ENCODE results near the gene CSMD2.
"Not testable (repeated sequence)": the region's sequence is repeated elsewhere in the genome, so short reads cannot be mapped to it uniquely, and the experiment has no call there.

The CSMD2 gene

DNA sequence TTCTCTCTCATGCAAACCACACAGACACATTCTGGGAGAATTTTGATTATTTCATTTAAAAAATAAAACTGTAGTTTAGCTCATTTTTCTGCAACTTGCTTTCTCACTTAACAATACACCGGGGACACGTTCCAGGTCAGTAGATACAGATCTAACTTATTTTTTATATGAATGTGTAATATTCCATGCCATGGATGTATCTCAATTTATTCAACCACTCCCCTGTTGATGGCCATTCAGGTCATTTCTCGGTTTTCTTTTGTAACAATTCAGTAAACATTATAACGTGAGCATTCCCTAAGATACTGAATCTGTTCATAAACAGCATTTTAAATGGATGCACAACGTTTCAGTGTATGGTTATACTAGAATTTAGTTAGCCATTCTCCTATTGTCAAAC lies 64.7 kb downstream of the CSMD2 start:
- H3K27me3 ChIP-seq (ENCODE audit: low read depth, low read length): 0 out of 2 replicates have a peak, but pooled peaks cover 4% of the 10 kb centered on the region
- H4K20me1 ChIP-seq (ENCODE audit: insufficient read depth, low read length): no peaks in the 10 kb centered on the region

GRCh38 chr1:34092399-34092798 lies 72.6 kb downstream of the CSMD2 start:
- H2AFZ ChIP-seq (ENCODE audit: low read depth, low read length); H3K9me3 ChIP-seq (ENCODE audit: insufficient read depth, low read length); H3K27ac ChIP-seq (ENCODE audit: low read length); H3K79me2 ChIP-seq (ENCODE audit: low read length); H3K4me2 ChIP-seq (ENCODE audit: low read length); H3K4me1 ChIP-seq (ENCODE audit: low read length); H4K20me1 ChIP-seq (ENCODE audit: insufficient read depth, low read length); H3K27me3 ChIP-seq (ENCODE audit: low read depth, low read length); H3K9ac ChIP-seq (ENCODE audit: low read length); H3K4me3 ChIP-seq (ENCODE audit: low read length); H3K36me3 ChIP-seq (replicated peaks; ENCODE audit: low read depth, low read length): not testable (repeated sequence)

More for the DNA sequence above, 64.7 kb downstream of the CSMD2 start:
- Histone ChIP-seq H3K79me2 (ENCODE audit: low read length) (no peaks in the 10 kb centered on the region), H3K9me3 (ENCODE audit: insufficient read depth, low read length) (no peaks in the 10 kb centered on the region), H3K36me3 (replicated peaks; ENCODE audit: low read depth, low read length) (no peaks in the 10 kb centered on the region), H3K4me2 (ENCODE audit: low read length) (no peak overlapping the region), H2AFZ (ENCODE audit: low read depth, low read length) (no peak overlapping the region), H3K4me1 (ENCODE audit: low read length) (no peaks in the 10 kb centered on the region), H3K4me3 (ENCODE audit: low read length) (no peak overlapping the region), H3K9ac (ENCODE audit: low read length) (no peak overlapping the region), H3K27ac (ENCODE audit: low read length) (no peak overlapping the region)
- no peak for TF ChIP-seq EZH2phosphoT487 (IDR thresholded peaks at IDR 0.05; ENCODE audit: low read depth)
- TF ChIP-seq, protein P1, sequence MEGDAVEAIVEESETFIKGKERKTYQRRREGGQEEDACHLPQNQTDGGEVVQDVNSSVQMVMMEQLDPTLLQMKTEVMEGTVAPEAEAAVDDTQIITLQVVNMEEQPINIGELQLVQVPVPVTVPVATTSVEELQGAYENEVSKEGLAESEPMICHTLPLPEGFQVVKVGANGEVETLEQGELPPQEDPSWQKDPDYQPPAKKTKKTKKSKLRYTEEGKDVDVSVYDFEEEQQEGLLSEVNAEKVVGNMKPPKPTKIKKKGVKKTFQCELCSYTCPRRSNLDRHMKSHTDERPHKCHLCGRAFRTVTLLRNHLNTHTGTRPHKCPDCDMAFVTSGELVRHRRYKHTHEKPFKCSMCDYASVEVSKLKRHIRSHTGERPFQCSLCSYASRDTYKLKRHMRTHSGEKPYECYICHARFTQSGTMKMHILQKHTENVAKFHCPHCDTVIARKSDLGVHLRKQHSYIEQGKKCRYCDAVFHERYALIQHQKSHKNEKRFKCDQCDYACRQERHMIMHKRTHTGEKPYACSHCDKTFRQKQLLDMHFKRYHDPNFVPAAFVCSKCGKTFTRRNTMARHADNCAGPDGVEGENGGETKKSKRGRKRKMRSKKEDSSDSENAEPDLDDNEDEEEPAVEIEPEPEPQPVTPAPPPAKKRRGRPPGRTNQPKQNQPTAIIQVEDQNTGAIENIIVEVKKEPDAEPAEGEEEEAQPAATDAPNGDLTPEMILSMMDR (IDR thresholded peaks at IDR 0.05; ENCODE audit: low read depth, low read length): no peak

DNA sequence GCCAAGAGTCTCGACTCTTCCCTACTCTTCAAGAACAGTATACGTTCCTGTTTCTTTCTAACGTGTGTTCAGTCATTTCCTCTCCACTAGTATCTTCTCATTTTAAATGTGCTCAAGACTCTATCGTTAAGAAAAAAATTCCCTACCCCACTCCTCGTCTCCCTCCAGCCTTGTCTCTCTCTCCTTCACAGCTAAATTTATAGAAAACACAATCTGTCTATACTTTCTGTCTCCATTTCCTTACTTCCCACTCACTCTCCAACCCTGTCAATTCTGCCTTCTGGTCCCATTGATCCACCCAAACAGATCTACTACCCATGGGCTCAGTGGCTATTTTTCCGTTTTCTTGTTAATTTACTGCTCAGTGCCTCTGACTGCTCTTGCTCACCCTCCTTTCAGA lies 75.3 kb downstream of the CSMD2 start:
- H3K79me2 ChIP-seq (ENCODE audit: low read length): no peaks in the 10 kb centered on the region
- TF ChIP-seq, protein P1 (IDR thresholded peaks at IDR 0.05; ENCODE audit: low read depth, low read length): no peak
- no peak for TF ChIP-seq EZH2phosphoT487 (IDR thresholded peaks at IDR 0.05; ENCODE audit: low read depth)

GRCh38 chr1:34087986-34088385 lies 77.0 kb downstream of the CSMD2 start:
- no peaks in the 10 kb centered on the region for H3K36me3 ChIP-seq (replicated peaks; ENCODE audit: low read depth, low read length)
- no peaks in the 10 kb centered on the region for H3K27me3 ChIP-seq (ENCODE audit: low read depth, low read length)
- no peaks in the 10 kb centered on the region for H3K4me1 ChIP-seq (ENCODE audit: low read length)
- no peak overlapping the region for H3K9ac ChIP-seq (ENCODE audit: low read length)
- H3K27ac ChIP-seq (ENCODE audit: low read length): no peak overlapping the region
- H3K79me2 ChIP-seq (ENCODE audit: low read length): no peaks in the 10 kb centered on the region
- H3K4me2 ChIP-seq (ENCODE audit: low read length): no peak overlapping the region
- TF ChIP-seq, protein P1 (IDR thresholded peaks at IDR 0.05; ENCODE audit: low read depth, low read length): no peak
- TF ChIP-seq EZH2phosphoT487 (IDR thresholded peaks at IDR 0.05; ENCODE audit: low read depth): no peak
- no peak overlapping the region for H3K4me3 ChIP-seq (ENCODE audit: low read length)
- no peak overlapping the region for H2AFZ ChIP-seq (ENCODE audit: low read depth, low read length)
- H3K9me3 ChIP-seq (ENCODE audit: insufficient read depth, low read length): no peaks in the 10 kb centered on the region
- H4K20me1 ChIP-seq (ENCODE audit: insufficient read depth, low read length): no peaks in the 10 kb centered on the region

More for the DNA sequence above, 75.3 kb downstream of the CSMD2 start:
- Histone ChIP-seq H2AFZ (ENCODE audit: low read depth, low read length) (no peak overlapping the region), H3K4me1 (ENCODE audit: low read length) (no peaks in the 10 kb centered on the region), H3K4me3 (ENCODE audit: low read length) (no peak overlapping the region), H3K4me2 (ENCODE audit: low read length) (no peak overlapping the region), H3K9ac (ENCODE audit: low read length) (no peak overlapping the region), H4K20me1 (ENCODE audit: insufficient read depth, low read length) (no peaks in the 10 kb centered on the region), H3K27ac (ENCODE audit: low read length) (no peak overlapping the region), H3K36me3 (replicated peaks; ENCODE audit: low read depth, low read length) (no peaks in the 10 kb centered on the region), H3K27me3 (ENCODE audit: low read depth, low read length) (no peaks in the 10 kb centered on the region), H3K9me3 (ENCODE audit: insufficient read depth, low read length) (no peaks in the 10 kb centered on the region)

- H3K4me1 ChIP-seq (ENCODE audit: low read length): no peaks in the 10 kb centered on the region
- no peak overlapping the region for H3K9ac ChIP-seq (ENCODE audit: low read length)
- H3K27me3 ChIP-seq (ENCODE audit: low read depth, low read length): no peaks in the 10 kb centered on the region
- no peaks in the 10 kb centered on the region for H3K79me2 ChIP-seq (ENCODE audit: low read length)
- H3K27ac ChIP-seq (ENCODE audit: low read length): no peak overlapping the region
- H3K4me3 ChIP-seq (ENCODE audit: low read length): no peak overlapping the region
- no peak overlapping the region for H2AFZ ChIP-seq (ENCODE audit: low read depth, low read length)
- no peaks in the 10 kb centered on the region for H4K20me1 ChIP-seq (ENCODE audit: insufficient read depth, low read length)
- H3K4me2 ChIP-seq (ENCODE audit: low read length): no peak overlapping the region
- H3K36me3 ChIP-seq (replicated peaks; ENCODE audit: low read depth, low read length): no peaks in the 10 kb centered on the region
- no peak for TF ChIP-seq EZH2phosphoT487 (IDR thresholded peaks at IDR 0.05; ENCODE audit: low read depth)
- TF ChIP-seq, protein P1 (IDR thresholded peaks at IDR 0.05; ENCODE audit: low read depth, low read length): no peak
- no peaks in the 10 kb centered on the region for H3K9me3 ChIP-seq (ENCODE audit: insufficient read depth, low read length)
Observed at GRCh38 chr1:34086561-34086960, 78.5 kb downstream of the CSMD2 start.
